Measurements from ENCODE around the gene EIF2S1.

GRCh38 chr14:67432050-67432564 lies 72.0 kb downstream of the EIF2S1 start:
- TF ChIP-seq CTCF (IDR thresholded peaks at IDR 0.05) (no peak), POLR2A (IDR thresholded peaks at IDR 0.05) (no peak), POLR2AphosphoS5 (IDR thresholded peaks at IDR 0.05) (no peak)
